ENCODE results near the gene TCF4.

Gene TCF4

DNA sequence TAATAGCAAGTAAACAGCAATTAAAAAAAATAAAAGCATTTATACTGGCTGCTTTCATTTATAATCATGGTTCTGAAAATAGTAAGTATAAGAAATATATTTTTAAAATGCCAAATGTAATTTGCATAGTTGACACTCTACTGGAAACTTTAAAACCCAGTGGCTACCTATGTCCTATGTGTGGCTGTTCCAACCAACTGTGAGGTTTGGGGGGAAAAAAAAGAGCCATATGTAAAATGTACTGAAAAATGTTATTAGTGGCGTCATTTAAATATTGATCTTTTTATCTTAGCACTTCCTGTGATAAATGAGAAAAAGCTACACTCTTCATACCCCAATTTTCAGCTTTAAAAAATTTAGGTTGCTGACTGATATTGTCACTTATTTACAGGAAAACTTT lies 270.7 kb downstream of the TCF4 start:
- no peak overlapping the region; the same call in 1 of the 2 replicates for H3K4me3 ChIP-seq (ENCODE audit: low read length)
- TF ChIP-seq, protein P1, sequence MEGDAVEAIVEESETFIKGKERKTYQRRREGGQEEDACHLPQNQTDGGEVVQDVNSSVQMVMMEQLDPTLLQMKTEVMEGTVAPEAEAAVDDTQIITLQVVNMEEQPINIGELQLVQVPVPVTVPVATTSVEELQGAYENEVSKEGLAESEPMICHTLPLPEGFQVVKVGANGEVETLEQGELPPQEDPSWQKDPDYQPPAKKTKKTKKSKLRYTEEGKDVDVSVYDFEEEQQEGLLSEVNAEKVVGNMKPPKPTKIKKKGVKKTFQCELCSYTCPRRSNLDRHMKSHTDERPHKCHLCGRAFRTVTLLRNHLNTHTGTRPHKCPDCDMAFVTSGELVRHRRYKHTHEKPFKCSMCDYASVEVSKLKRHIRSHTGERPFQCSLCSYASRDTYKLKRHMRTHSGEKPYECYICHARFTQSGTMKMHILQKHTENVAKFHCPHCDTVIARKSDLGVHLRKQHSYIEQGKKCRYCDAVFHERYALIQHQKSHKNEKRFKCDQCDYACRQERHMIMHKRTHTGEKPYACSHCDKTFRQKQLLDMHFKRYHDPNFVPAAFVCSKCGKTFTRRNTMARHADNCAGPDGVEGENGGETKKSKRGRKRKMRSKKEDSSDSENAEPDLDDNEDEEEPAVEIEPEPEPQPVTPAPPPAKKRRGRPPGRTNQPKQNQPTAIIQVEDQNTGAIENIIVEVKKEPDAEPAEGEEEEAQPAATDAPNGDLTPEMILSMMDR (conservative IDR thresholded peaks at IDR 0.05; ENCODE audit: low read length) = no peak

DNA sequence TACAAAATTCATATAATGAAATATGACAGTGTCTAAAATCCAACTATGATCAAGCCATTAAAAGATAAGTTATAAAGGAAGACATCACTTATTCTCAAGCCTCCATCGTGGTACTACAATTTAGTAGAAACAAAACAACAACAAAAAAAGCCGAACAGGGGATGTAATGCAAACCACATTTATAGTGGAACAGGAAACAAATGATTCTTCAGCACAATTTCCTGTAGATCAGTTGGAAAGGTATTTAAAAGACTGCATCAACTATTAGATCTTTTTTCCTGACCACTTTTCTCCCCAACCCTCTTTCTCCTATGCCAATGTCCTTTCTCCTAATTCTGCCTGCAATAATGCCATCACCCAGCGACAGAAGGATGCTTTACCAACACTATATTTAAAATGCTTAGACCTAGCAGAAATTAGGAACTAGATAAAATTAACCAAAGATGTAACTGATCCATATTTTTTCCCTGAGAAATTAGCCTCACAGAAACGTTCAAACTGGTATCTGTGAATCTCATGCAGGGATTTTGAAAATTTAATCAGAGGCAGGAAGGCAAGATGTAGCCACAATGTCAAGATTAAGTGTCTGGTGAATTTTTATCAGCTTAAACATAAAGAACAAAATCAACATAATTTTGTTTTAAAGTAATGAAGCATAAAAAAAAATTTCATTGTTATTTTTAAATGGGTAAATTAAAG lies 271.4 kb downstream of the TCF4 start:
- no peak for DNase-seq (ENCODE audit: low read depth)
- H3K4me3 ChIP-seq (ENCODE audit: low read length) = no peak overlapping the region
- TF ChIP-seq, protein P1 (conservative IDR thresholded peaks at IDR 0.05; ENCODE audit: low read length) = no peak

More for the DNA sequence above, 270.7 kb downstream of the TCF4 start:
- DNase-seq (ENCODE audit: low read depth) = no peak

DNA sequence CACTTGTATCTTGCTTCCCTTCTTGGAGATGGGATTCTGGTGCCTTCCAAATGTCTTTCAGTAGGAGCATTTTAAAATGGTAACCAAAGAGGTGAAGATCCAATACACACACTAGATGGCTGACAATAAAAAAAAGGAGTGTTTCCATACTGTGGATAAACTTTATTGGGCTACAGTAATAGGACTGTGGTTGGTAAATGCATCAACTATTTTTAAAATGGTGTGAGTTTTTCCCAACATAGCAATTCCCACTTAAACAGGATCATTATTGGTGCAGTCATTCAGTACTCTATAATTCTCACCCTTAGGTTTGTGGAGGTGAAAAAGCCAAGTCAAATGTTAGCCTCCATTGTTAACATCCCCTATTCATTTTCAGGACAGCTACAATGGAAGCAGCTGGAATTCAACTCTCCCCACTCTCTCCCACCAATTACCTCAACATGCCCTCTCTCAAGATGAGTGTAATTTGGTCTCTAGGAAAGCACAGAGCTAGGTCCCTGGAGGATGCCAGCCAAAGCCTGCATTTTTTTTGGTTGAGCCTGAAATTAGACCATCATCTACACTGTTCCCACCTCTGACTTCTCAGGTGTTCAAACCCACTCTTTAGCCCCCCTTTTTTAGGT lies 273.3 kb downstream of the TCF4 start:
- TF ChIP-seq, protein P1 (conservative IDR thresholded peaks at IDR 0.05; ENCODE audit: low read length) = no peak
- H3K4me3 ChIP-seq (ENCODE audit: low read length) = no peak overlapping the region
- no peak for DNase-seq (ENCODE audit: low read depth)

DNA sequence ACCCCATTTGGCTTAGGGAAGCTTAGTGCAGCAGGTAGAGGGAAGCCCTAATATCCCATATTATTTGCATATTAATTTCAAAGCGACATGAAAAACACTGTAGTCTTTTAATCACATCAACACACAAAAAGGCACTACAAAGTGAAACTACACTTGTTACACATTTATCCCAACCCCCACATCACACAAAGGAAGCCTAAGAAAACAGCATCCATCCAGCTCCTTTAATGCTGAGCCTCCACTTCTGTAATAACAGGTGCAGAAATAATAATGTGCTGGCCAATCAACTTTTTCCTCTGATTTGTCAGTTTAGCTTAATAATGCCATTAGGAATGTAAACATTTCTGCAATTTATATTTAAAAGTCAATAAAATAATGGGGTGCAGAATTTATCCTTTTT lies 274.0 kb downstream of the TCF4 start:
- TF ChIP-seq, protein P1 (conservative IDR thresholded peaks at IDR 0.05; ENCODE audit: low read length) = no peak
- DNase-seq (ENCODE audit: low read depth) = no peak
- H3K4me3 ChIP-seq (ENCODE audit: low read length) = no peak overlapping the region

DNA sequence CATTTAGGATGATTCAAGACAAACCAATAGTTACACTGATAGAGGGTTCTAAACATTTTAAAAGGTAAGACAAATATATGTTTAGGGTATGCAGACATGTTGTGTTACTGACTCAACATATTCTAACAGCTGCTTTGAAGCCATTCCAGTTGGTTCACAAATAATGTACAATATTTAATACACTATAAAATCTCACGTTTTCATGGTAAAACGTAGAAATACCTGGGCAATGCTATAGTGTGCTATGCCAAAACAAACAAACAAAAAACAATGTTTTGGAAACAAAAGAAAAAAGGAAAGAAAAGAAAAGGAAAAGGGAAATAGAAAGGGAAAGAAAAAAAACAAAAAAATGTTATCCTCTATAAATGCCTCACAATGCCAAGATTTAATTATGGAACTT lies 277.1 kb downstream of the TCF4 start:
- no peak for DNase-seq (ENCODE audit: low read depth)
- H3K4me3 ChIP-seq (ENCODE audit: low read length) = no peak overlapping the region
- TF ChIP-seq, protein P1 (conservative IDR thresholded peaks at IDR 0.05; ENCODE audit: low read length) = no peak

DNA sequence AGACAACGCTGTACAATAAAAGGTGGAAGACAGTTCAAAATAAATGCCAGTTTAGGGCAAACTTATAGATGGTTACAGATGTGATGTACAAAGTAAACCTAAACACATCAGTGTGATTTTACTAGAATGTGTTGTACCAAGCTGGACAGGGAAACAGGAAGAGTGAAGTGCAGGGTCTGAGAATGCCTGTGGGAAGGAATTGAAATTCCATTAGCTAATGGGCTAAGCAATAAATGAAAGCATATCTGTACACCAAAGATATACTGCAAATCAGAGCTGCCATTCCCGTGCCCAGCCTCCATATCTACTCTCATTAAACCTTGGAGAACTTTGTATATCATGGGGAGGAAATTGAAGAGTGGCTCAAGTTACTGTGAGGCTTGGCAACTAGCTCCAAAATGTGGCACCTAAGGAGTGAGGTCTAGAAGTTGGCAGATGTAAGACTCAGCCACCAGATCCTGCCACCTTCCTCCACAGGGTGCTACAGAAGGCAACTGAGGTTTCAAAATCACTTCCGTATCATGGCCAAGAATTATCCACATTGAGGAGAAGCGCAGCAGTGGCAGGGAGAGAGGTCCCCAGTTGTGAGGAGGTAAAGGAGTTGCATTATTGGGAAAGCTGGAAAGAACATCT lies 277.8 kb downstream of the TCF4 start:
- no peak overlapping the region for H3K4me3 ChIP-seq (ENCODE audit: low read length)
- DNase-seq (ENCODE audit: low read depth) = no peak
- TF ChIP-seq, protein P1 (conservative IDR thresholded peaks at IDR 0.05; ENCODE audit: low read length) = no peak

DNA sequence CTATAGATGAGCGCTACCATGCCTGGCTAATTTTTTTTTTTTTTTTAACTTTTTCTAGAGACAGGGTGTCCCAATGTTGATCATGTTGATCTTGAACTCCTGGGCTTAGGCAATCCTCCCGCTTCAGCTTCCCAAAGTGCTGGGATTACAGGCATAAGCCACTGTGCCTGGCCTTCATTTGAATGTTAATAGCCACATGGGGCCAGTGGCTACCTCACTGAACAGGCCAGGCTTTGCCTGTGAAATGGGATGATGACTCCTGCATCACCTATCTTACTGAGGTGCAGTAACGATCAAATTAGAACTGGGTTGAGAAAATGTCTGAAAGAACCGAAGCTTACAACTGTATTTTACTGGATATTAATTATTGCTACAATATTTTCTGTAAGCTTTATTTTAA lies 278.7 kb downstream of the TCF4 start:
- DNase-seq (ENCODE audit: low read depth) = no peak
- H3K4me3 ChIP-seq (ENCODE audit: low read length) = no peak overlapping the region
- TF ChIP-seq, protein P1 (conservative IDR thresholded peaks at IDR 0.05; ENCODE audit: low read length) = no peak

Data from AG10803 (cell line).